Stimulated activated naive CD8-positive, alpha-beta T cell treated with anti-CD3 and anti-CD28 coated beads, Interleukin-15, amount 100 ng/mL, for 72 hours (primary cell): Measurements from ENCODE around the gene FAM168A.
"Not testable (repeated sequence)": the region's sequence is repeated elsewhere in the genome, so short reads cannot be mapped to it uniquely, and the experiment has no call there.

ENCODE experiments used
- ATAC-seq: fragments of 150-1000 bp; cut with Tn5 transposase; 2 replicates; pipeline ENCODE4 v1.10.0; 2021; ENCODE audit warnings: mild to moderate bottlenecking, moderate library complexity
- DNase-seq, 2 donors: peaks; one replicate each; pipeline ENCODE4 v3.0.0; 2021 to 2022
- H3K27ac Mint-ChIP-seq, 2 donors: one replicate each; pipeline ENCODE4 v1.8.0; 2022; ENCODE audit warnings: mild to moderate bottlenecking in 2 of 2, mixed read lengths in 2 of 2, moderate library complexity in 2 of 2
- H3K27me3 Mint-ChIP-seq: one replicate; pipeline ENCODE4 v1.8.0; 2022; ENCODE audit warnings: mixed read lengths
- H3K4me1 Mint-ChIP-seq: one replicate; pipeline ENCODE4 v1.8.0; 2022; ENCODE audit warnings: mild to moderate bottlenecking, mixed read lengths
- H3K4me3 Mint-ChIP-seq, 2 donors: one replicate each; pipeline ENCODE4 v1.8.0; 2022; ENCODE audit warnings: mild to moderate bottlenecking in 2 of 2, mixed read lengths in 2 of 2, moderate library complexity in 1 of 2
- H3K9me3 Mint-ChIP-seq, 2 donors: one replicate each; pipeline ENCODE4 v1.8.0; 2022; ENCODE audit warnings: mixed read lengths in 2 of 2

FAM168A gene

GRCh38 chr11:73496134-73496533, 101.8 kb downstream of the FAM168A start:
- H3K27ac Mint-ChIP-seq: no peak overlapping the region
- H3K4me1 Mint-ChIP-seq: peaks cover 9% of the 10 kb centered on the region
- peaks cover 0 to 5% of the 10 kb centered on the region in 2 donors for H3K9me3 Mint-ChIP-seq
- ATAC-seq (no peak), DNase-seq (no peak)
- no peak overlapping the region for H3K4me3 Mint-ChIP-seq
- no peaks in the 10 kb centered on the region for H3K27me3 Mint-ChIP-seq

- Mint-ChIP-seq H3K27me3 (no peaks in the 10 kb centered on the region), H3K27ac (no peak overlapping the region), H3K4me3 (no peak overlapping the region), H3K9me3 (peaks cover 0 to 5% of the 10 kb centered on the region in 2 donors), H3K4me1 (peaks cover 5% of the 10 kb centered on the region)
- DNase-seq: no peak
- ATAC-seq: no peak
Measured at GRCh38 chr11:73495731-73496130, 102.2 kb downstream of the FAM168A start.

- Mint-ChIP-seq H3K27me3 (no peaks in the 10 kb centered on the region), H3K27ac (no peak overlapping the region), H3K9me3 (peaks cover 0 to 5% of the 10 kb centered on the region in 2 donors), H3K4me3 (no peak overlapping the region), H3K4me1 (no peaks in the 10 kb centered on the region)
- DNase-seq: no peak
- no peak for ATAC-seq
Measured at GRCh38 chr11:73493956-73494598, 103.8 kb downstream of the FAM168A start.

- ATAC-seq: no peak
- Mint-ChIP-seq H3K9me3 (peaks cover 8 to 11% of the 10 kb centered on the region in 2 donors), H3K27me3 (no peaks in the 10 kb centered on the region), H3K4me3 (no peak overlapping the region), H3K27ac (no peak overlapping the region), H3K4me1 (no peaks in the 10 kb centered on the region)
- no peak for DNase-seq
Measured at GRCh38 chr11:73481626-73482025, 116.3 kb downstream of the FAM168A start.

- Mint-ChIP-seq H3K4me3 (no peak overlapping the region), H3K4me1 (no peaks in the 10 kb centered on the region), H3K27ac (no peak overlapping the region), H3K9me3 (peaks cover 11 to 13% of the 10 kb centered on the region in 2 donors), H3K27me3 (no peaks in the 10 kb centered on the region)
- DNase-seq (no peak), ATAC-seq (no peak)
Measured at GRCh38 chr11:73480677-73481076, 117.2 kb downstream of the FAM168A start.

- DNase-seq (no peak), ATAC-seq (no peak)
- Mint-ChIP-seq H3K4me1 (no peaks in the 10 kb centered on the region), H3K27me3 (no peaks in the 10 kb centered on the region), H3K9me3 (peaks cover 11 to 13% of the 10 kb centered on the region in 2 donors), H3K4me3 (no peak overlapping the region), H3K27ac (peak overlapping the region in 1 of 2 donors; percentile 34)
Measured at GRCh38 chr11:73478737-73479347, 119.1 kb downstream of the FAM168A start.

- H3K4me3 Mint-ChIP-seq: no peak overlapping the region
- no peak for ATAC-seq
- H3K27me3 Mint-ChIP-seq: no peaks in the 10 kb centered on the region
- H3K4me1 Mint-ChIP-seq: no peaks in the 10 kb centered on the region
- no peak overlapping the region for H3K27ac Mint-ChIP-seq
- no peak for DNase-seq
- H3K9me3 Mint-ChIP-seq: peaks cover 11 to 13% of the 10 kb centered on the region in 2 donors
Measured at GRCh38 chr11:73477518-73477917, 120.4 kb downstream of the FAM168A start.

- H3K4me3 Mint-ChIP-seq: no peak overlapping the region
- H3K27me3 Mint-ChIP-seq: no peaks in the 10 kb centered on the region
- H3K4me1 Mint-ChIP-seq: no peaks in the 10 kb centered on the region
- DNase-seq (no peak), ATAC-seq (no peak)
- H3K27ac Mint-ChIP-seq: no peak overlapping the region
- peaks cover 11 to 13% of the 10 kb centered on the region in 2 donors for H3K9me3 Mint-ChIP-seq
Measured at GRCh38 chr11:73475549-73476095, 122.3 kb downstream of the FAM168A start.

- Mint-ChIP-seq H3K27ac (no peak overlapping the region), H3K27me3 (no peaks in the 10 kb centered on the region), H3K4me1 (no peaks in the 10 kb centered on the region), H3K9me3 (peaks cover 11 to 13% of the 10 kb centered on the region in 2 donors), H3K4me3 (no peak overlapping the region)
- no peak for DNase-seq
- ATAC-seq: no peak
Measured at GRCh38 chr11:73473252-73473651, 124.7 kb downstream of the FAM168A start.

- not testable (repeated sequence) for DNase-seq, H3K4me3 Mint-ChIP-seq, H3K27me3 Mint-ChIP-seq, H3K9me3 Mint-ChIP-seq, H3K27ac Mint-ChIP-seq, ATAC-seq, H3K4me1 Mint-ChIP-seq
Measured at GRCh38 chr11:73470036-73470612, 127.8 kb downstream of the FAM168A start.

- Mint-ChIP-seq H3K4me1 (no peaks in the 10 kb centered on the region), H3K27ac (no peak overlapping the region), H3K4me3 (no peak overlapping the region), H3K27me3 (no peaks in the 10 kb centered on the region), H3K9me3 (no peaks in the 10 kb centered on the region)
- no peak for DNase-seq
- ATAC-seq: no peak
Measured at GRCh38 chr11:73469401-73469800, 128.5 kb downstream of the FAM168A start.

GRCh38 chr11:73468590-73469161, 129.2 kb downstream of the FAM168A start:
- Mint-ChIP-seq H3K27ac (no peak overlapping the region), H3K9me3 (no peaks in the 10 kb centered on the region), H3K4me1 (no peaks in the 10 kb centered on the region), H3K4me3 (no peak overlapping the region), H3K27me3 (no peaks in the 10 kb centered on the region)
- ATAC-seq: no peak
- DNase-seq: no peak

- ATAC-seq: no peak
- no peak overlapping the region for H3K4me3 Mint-ChIP-seq
- DNase-seq: no peak
- H3K27ac Mint-ChIP-seq: no peak overlapping the region
- no peaks in the 10 kb centered on the region for H3K9me3 Mint-ChIP-seq
- H3K4me1 Mint-ChIP-seq: no peaks in the 10 kb centered on the region
- H3K27me3 Mint-ChIP-seq: no peaks in the 10 kb centered on the region
Measured at GRCh38 chr11:73467505-73467904, 130.4 kb downstream of the FAM168A start.

- ATAC-seq: no peak
- H3K27me3 Mint-ChIP-seq: no peaks in the 10 kb centered on the region
- DNase-seq: no peak
- H3K9me3 Mint-ChIP-seq: no peaks in the 10 kb centered on the region
- no peak overlapping the region for H3K4me3 Mint-ChIP-seq
- H3K27ac Mint-ChIP-seq: no peak overlapping the region
- no peaks in the 10 kb centered on the region for H3K4me1 Mint-ChIP-seq
Measured at GRCh38 chr11:73466643-73467042, 131.3 kb downstream of the FAM168A start.

GRCh38 chr11:73465871-73466270, 132.0 kb downstream of the FAM168A start:
- ATAC-seq (no peak), DNase-seq (no peak)
- Mint-ChIP-seq H3K4me1 (no peaks in the 10 kb centered on the region), H3K9me3 (no peaks in the 10 kb centered on the region), H3K27me3 (no peaks in the 10 kb centered on the region), H3K4me3 (no peak overlapping the region), H3K27ac (no peak overlapping the region)
